ENCODE measurements around the gene SLC38A3.

SLC38A3 gene

DNA sequence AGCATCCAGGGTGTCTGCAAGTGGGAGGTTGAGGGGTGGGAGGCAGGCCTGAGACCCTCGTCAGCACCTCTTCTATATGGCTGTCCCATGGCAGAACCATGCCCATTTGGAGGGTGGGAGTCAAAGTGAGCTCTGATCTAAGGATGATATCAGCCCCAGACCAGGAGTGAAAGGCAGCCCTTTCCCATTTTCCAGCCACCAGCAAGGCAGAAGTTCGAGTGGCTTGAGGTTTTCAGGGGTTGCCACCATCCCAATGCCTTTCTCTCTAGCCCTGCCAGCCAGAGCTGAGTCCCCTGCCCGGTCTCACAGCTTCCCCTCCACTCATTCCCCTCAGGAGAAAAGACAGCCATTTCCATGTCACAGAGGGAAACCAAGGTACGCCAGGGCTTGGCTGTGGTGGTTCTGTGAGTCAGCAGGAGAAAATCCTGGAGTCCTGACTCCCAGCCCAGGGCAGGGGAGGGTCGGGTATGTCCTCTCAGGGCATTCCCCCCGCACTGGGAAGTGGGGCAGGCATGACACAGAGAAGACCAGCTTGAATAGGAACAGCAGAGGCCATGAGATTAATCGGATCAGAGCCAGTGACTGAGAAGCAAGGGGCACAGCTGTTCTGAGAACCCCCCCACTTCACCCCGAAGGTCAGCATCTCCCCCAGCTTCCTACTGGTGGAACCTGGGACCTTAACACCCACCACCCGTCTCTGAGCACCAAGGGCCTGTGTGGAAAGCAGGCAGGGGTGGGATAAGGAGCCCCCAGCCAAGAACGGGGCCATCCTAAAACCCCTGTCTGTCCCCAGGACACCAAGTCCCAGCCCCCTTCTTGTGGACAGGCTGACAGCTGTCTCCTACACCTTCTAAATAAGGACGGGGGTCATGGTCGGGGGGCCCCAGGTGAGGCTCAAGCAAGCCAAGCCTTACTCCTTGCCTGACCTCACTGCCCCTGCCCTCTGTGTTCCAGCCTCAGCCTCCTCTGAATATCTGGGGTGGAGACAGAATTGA lies 965 bp upstream of the SLC38A3 start:
- H3K4me3 ChIP-seq, result peak overlapping the region; percentile 66
- TF ChIP-seq, protein P1, sequence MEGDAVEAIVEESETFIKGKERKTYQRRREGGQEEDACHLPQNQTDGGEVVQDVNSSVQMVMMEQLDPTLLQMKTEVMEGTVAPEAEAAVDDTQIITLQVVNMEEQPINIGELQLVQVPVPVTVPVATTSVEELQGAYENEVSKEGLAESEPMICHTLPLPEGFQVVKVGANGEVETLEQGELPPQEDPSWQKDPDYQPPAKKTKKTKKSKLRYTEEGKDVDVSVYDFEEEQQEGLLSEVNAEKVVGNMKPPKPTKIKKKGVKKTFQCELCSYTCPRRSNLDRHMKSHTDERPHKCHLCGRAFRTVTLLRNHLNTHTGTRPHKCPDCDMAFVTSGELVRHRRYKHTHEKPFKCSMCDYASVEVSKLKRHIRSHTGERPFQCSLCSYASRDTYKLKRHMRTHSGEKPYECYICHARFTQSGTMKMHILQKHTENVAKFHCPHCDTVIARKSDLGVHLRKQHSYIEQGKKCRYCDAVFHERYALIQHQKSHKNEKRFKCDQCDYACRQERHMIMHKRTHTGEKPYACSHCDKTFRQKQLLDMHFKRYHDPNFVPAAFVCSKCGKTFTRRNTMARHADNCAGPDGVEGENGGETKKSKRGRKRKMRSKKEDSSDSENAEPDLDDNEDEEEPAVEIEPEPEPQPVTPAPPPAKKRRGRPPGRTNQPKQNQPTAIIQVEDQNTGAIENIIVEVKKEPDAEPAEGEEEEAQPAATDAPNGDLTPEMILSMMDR (IDR thresholded peaks at IDR 0.05), result no peak
- DNase-seq (ENCODE audit: low spot score), result no peak
- H3K27ac ChIP-seq, result no peak overlapping the region

DNA sequence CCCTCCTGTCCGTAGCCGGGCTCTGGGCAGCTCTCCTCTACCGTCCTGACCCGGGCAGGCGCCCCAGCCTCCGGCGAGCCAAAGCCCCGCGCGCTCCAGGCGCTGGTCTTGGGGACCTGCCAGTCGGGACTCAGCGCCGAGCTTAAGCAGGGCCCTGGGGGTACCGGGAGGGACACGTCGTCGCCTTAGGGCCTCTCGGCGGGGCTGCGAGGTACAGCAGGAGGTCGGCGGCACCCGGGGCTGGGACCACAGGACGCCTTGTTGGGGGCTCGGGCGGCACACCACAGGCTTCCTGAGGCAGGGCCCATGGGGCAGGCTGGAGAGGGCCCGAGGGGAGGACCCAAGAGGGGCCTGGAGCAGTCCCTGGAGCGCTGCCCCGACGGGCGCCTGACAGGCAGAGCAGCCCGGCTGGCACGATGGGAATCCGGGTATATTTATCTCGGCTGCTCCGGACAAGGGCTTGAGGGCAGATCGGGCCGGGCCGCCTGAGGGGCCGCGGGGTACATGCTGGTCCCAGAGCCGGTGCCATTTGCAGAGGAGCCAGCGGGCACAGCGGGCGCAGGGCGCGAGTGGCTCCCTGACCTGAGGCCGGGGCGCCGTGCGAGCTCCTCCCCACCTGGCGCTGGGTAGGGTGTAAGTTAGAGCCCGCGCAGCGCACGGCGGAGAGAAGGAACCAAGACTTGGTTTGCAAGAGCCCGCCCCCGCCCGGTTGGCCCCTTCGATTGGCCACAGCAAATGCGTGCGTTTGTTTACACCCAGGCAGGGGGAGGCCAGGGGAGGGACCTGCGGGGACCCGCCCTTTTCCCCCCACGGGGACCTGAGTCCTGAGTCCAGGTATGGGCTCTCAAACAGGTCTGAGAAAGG lies 574 bp downstream of the SLC38A3 start:
- H3K4me3 ChIP-seq, result peak overlapping the region; percentile 66

DNA sequence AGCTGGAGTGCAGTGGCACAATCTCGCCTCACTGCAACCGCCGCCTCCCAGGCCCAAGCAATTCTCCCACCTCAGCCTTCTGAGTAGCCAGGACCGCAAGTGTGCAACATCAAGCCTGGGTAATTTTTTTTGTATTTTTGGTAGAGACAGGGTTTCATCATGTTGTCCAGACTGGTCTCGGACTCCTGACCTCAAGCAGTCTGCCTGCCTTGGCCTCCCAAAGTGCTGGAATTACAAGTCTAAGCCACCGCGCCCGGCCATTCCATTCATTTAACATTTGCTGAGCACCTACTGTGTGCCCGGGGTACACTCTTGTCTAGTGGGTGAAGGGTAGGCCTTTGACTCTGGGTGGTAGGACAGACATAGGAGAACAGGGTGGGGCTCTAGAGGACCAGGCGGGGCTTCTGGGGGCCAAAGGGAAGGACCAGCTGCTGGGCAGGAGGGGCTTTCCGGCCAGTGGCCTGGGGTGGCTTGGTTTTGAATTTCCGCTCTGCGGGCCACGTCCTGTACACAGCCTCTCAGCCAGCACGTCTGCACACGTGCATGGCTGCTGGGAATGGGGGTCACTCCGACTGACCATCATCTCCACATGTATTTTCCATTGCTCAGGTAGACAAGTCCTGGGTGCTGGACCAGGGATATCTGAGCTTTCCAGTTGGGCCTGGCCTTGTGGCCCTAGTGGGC lies 2.4 kb downstream of the SLC38A3 start:
- no peak for DNase-seq (ENCODE audit: low spot score)
- Histone ChIP-seq H3K27ac (no peak overlapping the region), H3K4me3 (no peak overlapping the region)
- TF ChIP-seq, protein P1 (IDR thresholded peaks at IDR 0.05), result no peak

More for the DNA sequence above, 574 bp downstream of the SLC38A3 start:
- H3K27ac ChIP-seq, result no peak overlapping the region
- TF ChIP-seq, protein P1 (IDR thresholded peaks at IDR 0.05), result no peak
- DNase-seq (ENCODE audit: low spot score), result no peak

DNA sequence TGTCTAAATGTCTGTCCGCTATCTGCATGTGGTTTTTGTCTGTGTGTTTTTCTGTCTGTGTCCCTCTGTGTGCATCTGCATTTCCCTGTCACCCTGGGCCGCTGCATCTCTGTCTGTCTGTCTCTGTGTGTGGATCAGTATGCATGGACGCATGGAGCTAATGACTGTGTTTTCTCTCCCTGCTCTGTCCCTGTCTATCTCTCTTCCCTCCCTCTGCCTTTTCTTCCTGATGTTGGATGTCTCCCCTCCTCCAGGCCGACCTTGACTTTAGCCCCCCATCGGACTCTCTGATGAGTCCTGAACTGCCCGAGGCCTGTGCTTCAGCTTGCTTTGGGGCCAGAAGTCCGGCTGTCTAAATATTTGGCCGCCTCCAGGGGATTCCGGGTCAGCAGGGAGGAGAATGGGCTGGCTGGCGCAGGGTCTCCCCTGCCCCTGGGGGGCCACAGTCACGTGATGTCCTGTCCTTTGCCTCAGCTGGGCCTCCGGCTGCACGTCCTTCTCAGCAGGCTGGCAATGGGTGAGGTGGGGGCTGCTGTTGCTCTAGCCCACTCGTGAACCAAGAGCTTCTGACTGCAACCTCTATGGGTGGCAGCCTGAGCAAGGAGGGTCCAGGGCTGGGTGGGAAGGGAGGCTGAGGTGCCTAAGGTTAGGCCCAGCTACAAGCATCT lies 3.7 kb downstream of the SLC38A3 start:
- Histone ChIP-seq H3K27ac (no peak overlapping the region), H3K4me3 (no peak overlapping the region)
- no peak for DNase-seq (ENCODE audit: low spot score)
- TF ChIP-seq, protein P1 (IDR thresholded peaks at IDR 0.05), result no peak

DNA sequence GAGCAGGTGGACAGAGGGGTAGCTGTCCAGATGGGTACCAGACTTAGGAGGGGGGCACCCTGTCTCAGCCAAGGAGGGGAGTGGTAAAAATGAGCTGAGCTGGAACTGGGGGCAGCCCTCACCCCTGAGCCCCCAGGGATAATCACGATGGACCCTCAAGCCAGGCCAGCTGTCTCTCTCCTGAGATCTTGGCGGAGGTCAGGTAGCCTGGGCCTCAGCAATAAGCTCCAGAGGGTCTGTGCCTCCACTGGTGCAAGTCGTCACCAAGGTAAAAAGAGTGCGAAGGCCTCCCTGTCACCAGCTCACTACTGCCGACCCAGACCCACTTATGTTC lies 5.1 kb downstream of the SLC38A3 start:
- no peak for DNase-seq (ENCODE audit: low spot score)
- TF ChIP-seq, protein P1 (IDR thresholded peaks at IDR 0.05), result no peak
- Histone ChIP-seq H3K4me3 (no peak overlapping the region), H3K27ac (no peak overlapping the region)

Measured in coronary artery (tissue), 2 donors.